CD14-positive monocyte (primary cell): ENCODE results near the gene RPLP2. TPM values are rescaled to one million over a fixed set of nuclear protein-coding genes. Genes with fewer than 3 reads are reported as not detected.
A peak's percentile ranks its signal among the peaks of the same experiment; 100 is the strongest.

ENCODE experiments used
- DNase-seq, 3 donors: peaks; one replicate each; pipeline ENCODE4 v3.0.0-alpha.2; 2011 to 2022
- H2AFZ ChIP-seq: 2 replicates; pipeline ENCODE4 v1.6.0; 2012; ENCODE audit warnings: mild to moderate bottlenecking, low read depth, low read length, inconsistent platforms; ENCODE audit not compliant: insufficient read depth, poor library complexity, severe bottlenecking
- H3K27ac ChIP-seq, 2 donors: 1 replicate in 1 of 2; 2 replicates in 1 of 2; pipeline ENCODE4 v1.5.1; 2012 to 2013; ENCODE audit warnings: low read length in 2 of 2, control low read depth in 1 of 2, inconsistent platforms in 1 of 2, low read depth in 1 of 2, mild to moderate bottlenecking in 1 of 2
- H3K27me3 ChIP-seq, 2 donors: one replicate each; pipeline versions ENCODE4 v1.6.0 to v1.6.1; 2011 to 2013; ENCODE audit warnings: low read length in 2 of 2; ENCODE audit not compliant: control insufficient read depth in 2 of 2, insufficient read depth in 2 of 2
- H3K36me3 ChIP-seq, 2 donors: replicated peaks in 1 of 2; 1 replicate in 1 of 2; 2 replicates in 1 of 2; pipeline versions ENCODE4 v1.5.1 to v1.6.1; 2012 to 2013; ENCODE audit warnings: low read length in 2 of 2, control low read depth in 1 of 2, inconsistent platforms in 1 of 2, mild to moderate bottlenecking in 1 of 2; ENCODE audit not compliant: insufficient read depth in 2 of 2, control insufficient read depth in 1 of 2
- H3K4me1 ChIP-seq, 2 donors: 1 replicate in 1 of 2; 2 replicates in 1 of 2; pipeline versions ENCODE4 v1.5.1 to v1.6.1; 2012 to 2013; ENCODE audit warnings: low read length in 2 of 2, control low read depth in 1 of 2, inconsistent platforms in 1 of 2, mild to moderate bottlenecking in 1 of 2, moderate library complexity in 1 of 2; ENCODE audit not compliant: insufficient read depth in 2 of 2, control insufficient read depth in 1 of 2
- H3K4me2 ChIP-seq: replicated peaks from 2 replicates; pipeline ENCODE3; 2012; ENCODE audit warnings: low read length, moderate library complexity, mild to moderate bottlenecking; ENCODE audit not compliant: poor library complexity, severe bottlenecking; ENCODE audit errors: extremely low read depth
- H3K4me3 ChIP-seq, 3 experiments: fragments of 200-600 bp in 1 of 3; sonication (generic) in 1 of 3; replicated peaks in 1 of 3; 1 replicate in 2 of 3; 2 replicates in 1 of 3; pipeline ENCODE4 v1.5.1; 2011 to 2013; ENCODE audit warnings: low read length in 3 of 3, mild to moderate bottlenecking in 3 of 3, control low read depth in 2 of 3, low read depth in 2 of 3, inconsistent platforms in 1 of 3, moderate library complexity in 1 of 3
- H3K79me2 ChIP-seq: 2 replicates; pipeline ENCODE4 v1.6.0; 2012; ENCODE audit warnings: mild to moderate bottlenecking, control low read depth, inconsistent platforms, low read length, moderate library complexity; ENCODE audit not compliant: insufficient read depth
- H3K9ac ChIP-seq: 2 replicates; pipeline ENCODE4 v1.6.0; 2017; ENCODE audit warnings: low read length, mild to moderate bottlenecking; ENCODE audit not compliant: insufficient read depth, poor library complexity, severe bottlenecking
- H3K9me3 ChIP-seq, 2 donors: replicated peaks in 1 of 2; 1 replicate in 1 of 2; 2 replicates in 1 of 2; pipeline versions ENCODE4 v1.5.1 to v1.6.1; 2012 to 2013; ENCODE audit warnings: low read length in 2 of 2, control low read depth in 1 of 2; ENCODE audit not compliant: control insufficient read depth in 1 of 2, insufficient read depth in 1 of 2
- H4K20me1 ChIP-seq: 2 replicates; pipeline ENCODE4 v1.6.0; 2012; ENCODE audit warnings: mild to moderate bottlenecking, low read length, control low read depth, moderate library complexity; ENCODE audit not compliant: insufficient read depth
- H3K27ac Mint-ChIP-seq, 7 donors: one replicate each; pipeline ENCODE4 v1.8.0; 2020; ENCODE audit warnings: mild to moderate bottlenecking in 7 of 7, mixed read lengths in 7 of 7, moderate library complexity in 6 of 7, inconsistent platforms in 2 of 7
- H3K27me3 Mint-ChIP-seq, 3 donors: one replicate each; pipeline ENCODE4 v1.8.0; 2021 to 2022; ENCODE audit warnings: low read depth in 3 of 3, mild to moderate bottlenecking in 3 of 3, mixed read lengths in 3 of 3, moderate library complexity in 3 of 3, inconsistent platforms in 1 of 3
- H3K36me3 Mint-ChIP-seq, 2 donors: one replicate each; pipeline ENCODE4 v1.8.0; 2020; ENCODE audit warnings: mixed read lengths in 2 of 2, inconsistent platforms in 1 of 2, mild to moderate bottlenecking in 1 of 2
- H3K4me1 Mint-ChIP-seq: one replicate; pipeline ENCODE4 v1.8.0; 2020; ENCODE audit warnings: mild to moderate bottlenecking, mixed read lengths
- H3K4me3 Mint-ChIP-seq, 2 donors: one replicate each; pipeline ENCODE4 v1.8.0; 2020; ENCODE audit warnings: mild to moderate bottlenecking in 2 of 2, mixed read lengths in 2 of 2, moderate library complexity in 1 of 2
- H3K9me3 Mint-ChIP-seq, 7 donors: one replicate each; pipeline ENCODE4 v1.8.0; 2020 to 2022; ENCODE audit warnings: mixed read lengths in 7 of 7, mild to moderate bottlenecking in 6 of 7, moderate library complexity in 6 of 7, inconsistent platforms in 2 of 7
- WGBS: methylation state at CpG from one replicate; pipeline ENCODE4 v1.1.5; 2013; ENCODE audit warnings: missing lambda C conversion rate; ENCODE audit not compliant: insufficient coverage; 5-methylcytosine and 5-hydroxymethylcytosine counted together
- intact Hi-C, 2 donors: fragments of 100-400 bp; cut with micrococcal nuclease; formaldehyde crosslinking; loops; one replicate each; pipeline versions ENCODE4 v1.15.0 to v1.15.1; 2023
- polyA plus RNA-seq, 3 donors: library from polyadenylated mRNA; depleted of rRNA in 1 of 3; unstranded in 2 of 3; stranded (reverse) in 1 of 3; fragments of 300-500 nt in 2 of 3; fragments of >200 nt in 1 of 3; fragmentation: Illumina TruSeq in 2 of 3; gene quantifications; 1 replicate in 2 of 3; 2 replicates in 1 of 3; pipeline ENCODE4 v1.2.3, GENCODE V29; 2012 to 2021
- TF ChIP-seq, protein P1 (sequence below): fragments of 200-600 bp; IDR thresholded peaks from one replicate; pipeline ENCODE4 v1.8.0; 2022; ENCODE audit warnings: antibody characterized with exemption, mild to moderate bottlenecking

The RPLP2 gene
- polyA plus RNA-seq, 3 donors = 879 to 1,191 (median 990) TPM

DNA sequence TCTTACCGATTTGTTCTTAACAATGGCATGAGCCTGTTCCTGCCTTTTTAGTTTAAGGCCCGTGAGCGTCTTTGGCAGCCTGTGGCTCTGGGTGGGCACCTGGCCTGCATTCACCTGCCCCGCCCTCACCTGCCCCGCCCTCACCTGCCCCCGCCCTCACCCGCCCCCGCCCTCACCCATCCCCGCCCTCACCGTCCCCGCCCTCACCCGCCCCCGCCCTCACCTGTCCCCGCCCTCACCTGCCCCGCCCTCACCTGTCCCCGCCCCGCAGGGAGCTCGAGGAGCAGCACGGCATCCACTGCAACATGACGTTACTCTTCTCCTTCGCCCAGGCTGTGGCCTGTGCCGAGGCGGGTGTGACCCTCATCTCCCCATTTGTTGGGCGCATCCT is 46.7 kb upstream of the RPLP2 start:
- Histone ChIP-seq H3K27ac (no peak overlapping the region), H2AFZ (no peak overlapping the region), H3K4me1 (no peaks in the 10 kb centered on the region), H3K9ac (no peak overlapping the region), H4K20me1 (peaks cover 96% of the 10 kb centered on the region), H3K9me3 (no peaks in the 10 kb centered on the region), H3K27me3 (no peaks in the 10 kb centered on the region), H3K4me3 (no peak overlapping the region), H3K79me2 (peaks cover 28% of the 10 kb centered on the region), H3K36me3 (peaks cover 64 to 92% of the 10 kb centered on the region in 2 donors), H3K4me2 (no peak overlapping the region)
- peak overlapping the region in 2 of 7 donors; percentile 55 to 74 for H3K27ac Mint-ChIP-seq
- H3K36me3 Mint-ChIP-seq = peaks cover 62 to 77% of the 10 kb centered on the region in 2 donors
- no peak for DNase-seq
- peaks cover 9% of the 10 kb centered on the region for H3K4me1 Mint-ChIP-seq
- H3K27me3 Mint-ChIP-seq = no peaks in the 10 kb centered on the region
- intact Hi-C loops = no loop called here
- H3K4me3 Mint-ChIP-seq = no peak overlapping the region
- peaks cover 0 to 3% (median 0%) of the 10 kb centered on the region in 7 donors for H3K9me3 Mint-ChIP-seq
- WGBS = 92% methylated on average over 6 of the region's 24 CpGs
- TF ChIP-seq, protein P1, sequence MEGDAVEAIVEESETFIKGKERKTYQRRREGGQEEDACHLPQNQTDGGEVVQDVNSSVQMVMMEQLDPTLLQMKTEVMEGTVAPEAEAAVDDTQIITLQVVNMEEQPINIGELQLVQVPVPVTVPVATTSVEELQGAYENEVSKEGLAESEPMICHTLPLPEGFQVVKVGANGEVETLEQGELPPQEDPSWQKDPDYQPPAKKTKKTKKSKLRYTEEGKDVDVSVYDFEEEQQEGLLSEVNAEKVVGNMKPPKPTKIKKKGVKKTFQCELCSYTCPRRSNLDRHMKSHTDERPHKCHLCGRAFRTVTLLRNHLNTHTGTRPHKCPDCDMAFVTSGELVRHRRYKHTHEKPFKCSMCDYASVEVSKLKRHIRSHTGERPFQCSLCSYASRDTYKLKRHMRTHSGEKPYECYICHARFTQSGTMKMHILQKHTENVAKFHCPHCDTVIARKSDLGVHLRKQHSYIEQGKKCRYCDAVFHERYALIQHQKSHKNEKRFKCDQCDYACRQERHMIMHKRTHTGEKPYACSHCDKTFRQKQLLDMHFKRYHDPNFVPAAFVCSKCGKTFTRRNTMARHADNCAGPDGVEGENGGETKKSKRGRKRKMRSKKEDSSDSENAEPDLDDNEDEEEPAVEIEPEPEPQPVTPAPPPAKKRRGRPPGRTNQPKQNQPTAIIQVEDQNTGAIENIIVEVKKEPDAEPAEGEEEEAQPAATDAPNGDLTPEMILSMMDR = no peak

DNA sequence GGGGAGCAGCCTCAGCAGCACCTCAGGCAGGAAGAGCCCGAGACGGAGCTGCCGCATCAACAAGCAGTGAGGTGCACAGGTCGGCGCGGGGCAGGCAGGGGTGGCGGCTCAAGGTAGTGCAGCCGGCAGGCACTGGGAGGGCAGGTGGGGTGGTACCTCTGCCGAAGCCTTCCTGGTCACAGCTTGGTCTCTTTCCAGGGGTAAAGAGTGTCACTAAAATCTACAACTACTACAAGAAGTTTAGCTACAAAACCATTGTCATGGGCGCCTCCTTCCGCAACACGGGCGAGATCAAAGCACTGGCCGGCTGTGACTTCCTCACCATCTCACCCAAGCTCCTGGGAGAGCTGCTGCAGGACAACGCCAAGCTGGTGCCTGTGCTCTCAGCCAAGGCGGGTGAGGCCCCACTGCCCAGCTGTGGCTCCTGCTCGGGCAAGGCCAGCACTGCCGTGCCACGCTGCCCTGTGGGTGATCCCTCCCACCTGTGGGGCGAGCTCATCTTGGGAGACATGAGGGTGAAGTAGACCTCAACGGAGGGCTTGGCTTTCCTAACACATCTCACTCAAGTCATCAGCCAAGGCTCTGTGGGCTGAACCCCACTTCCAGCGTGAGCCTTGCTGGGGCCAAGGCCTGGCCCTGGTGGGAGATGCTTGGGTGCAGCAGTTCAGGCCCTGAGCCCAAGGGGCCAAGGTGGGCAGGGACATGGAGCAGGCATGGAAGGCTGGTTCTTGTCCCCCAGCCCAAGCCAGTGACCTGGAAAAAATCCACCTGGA is 46.0 kb upstream of the RPLP2 start:
- H2AFZ ChIP-seq = no peak overlapping the region
- H3K4me1 ChIP-seq = no peaks in the 10 kb centered on the region
- H3K4me3 ChIP-seq = no peak overlapping the region
- Mint-ChIP-seq H3K27me3 (no peaks in the 10 kb centered on the region), H3K36me3 (peaks cover 56 to 74% of the 10 kb centered on the region in 2 donors), H3K4me3 (no peak overlapping the region), H3K9me3 (peaks cover 0 to 2% (median 0%) of the 10 kb centered on the region in 7 donors), H3K27ac (peak overlapping the region in 3 of 7 donors; percentile 20 to 70 (median 52)), H3K4me1 (peaks cover 9% of the 10 kb centered on the region)
- no peaks in the 10 kb centered on the region for H3K9me3 ChIP-seq
- intact Hi-C loops = loop anchor here in 1 of 2 donors (2.0 kb wide), 1 partner anchor 101 kb away; no protein-coding TSS in a partner anchor
- peak overlapping the region in 1 of 2 donors; percentile 26 for H3K27ac ChIP-seq
- peaks cover 22% of the 10 kb centered on the region for H3K79me2 ChIP-seq
- TF ChIP-seq, protein P1 = no peak
- H3K4me2 ChIP-seq = no peak overlapping the region
- no peaks in the 10 kb centered on the region for H3K27me3 ChIP-seq
- H3K9ac ChIP-seq = no peak overlapping the region
- peaks cover 90% of the 10 kb centered on the region for H4K20me1 ChIP-seq
- peaks cover 63 to 86% of the 10 kb centered on the region in 2 donors for H3K36me3 ChIP-seq
- no peak for DNase-seq
- WGBS = 84% methylated on average over 14 of the region's 22 CpGs
